WTC11 (cell line): ENCODE data around the gene PBX3. TPM values are rescaled to one million over a fixed set of nuclear protein-coding genes. Genes with fewer than 3 reads are reported as not detected.

Source experiments
- ATAC-seq: fragments of 200-7000 bp; cut with Tn5 transposase; 2 replicates; pipeline ENCODE4 v1.10.0; 2021; ENCODE audit warnings: mild to moderate bottlenecking, moderate library complexity
- CTCF ChIA-PET: fragments of 300-600 bp; sonication (Branson Sonifier 250); formaldehyde crosslinking; loops from one replicate; lab custom pipeline; 2021; ENCODE audit warnings: antibody characterized with exemption; lab: Charles Lee
- POLR2A ChIA-PET: fragments of 350-600 bp; sonication (Branson Sonifier 250); formaldehyde crosslinking; loops from one replicate; lab custom pipeline; 2021; ENCODE audit warnings: antibody characterized with exemption; lab: Charles Lee
- DNase-seq: peaks from one replicate; pipeline ENCODE4 v3.0.0; 2021; ENCODE audit warnings: low spot score
- H3K27ac Mint-ChIP-seq: 2 replicates; pipeline ENCODE4 v1.8.0; 2021; ENCODE audit warnings: mixed read lengths
- H3K27me3 Mint-ChIP-seq: 2 replicates; pipeline ENCODE4 v1.8.0; 2021; ENCODE audit warnings: low read depth, mild to moderate bottlenecking, moderate library complexity, mixed read lengths
- H3K36me3 Mint-ChIP-seq: 2 replicates; pipeline ENCODE4 v1.8.0; 2021; ENCODE audit warnings: mixed read lengths
- H3K4me1 Mint-ChIP-seq: 2 replicates; pipeline ENCODE4 v1.8.0; 2022; ENCODE audit warnings: mixed read lengths
- H3K4me3 Mint-ChIP-seq: 2 replicates; pipeline ENCODE4 v1.8.0; 2021; ENCODE audit warnings: mild to moderate bottlenecking, moderate library complexity, mixed read lengths
- H3K9me3 Mint-ChIP-seq: 2 replicates; pipeline ENCODE4 v1.8.0; 2021; ENCODE audit warnings: mixed read lengths
- NFATC4 ChIP-seq: fragments of 250-450 bp; sonication (Bioruptor Pico); IDR thresholded peaks from 2 replicates; pipeline ENCODE4 v1.9.0; 2021; ENCODE audit warnings: mild to moderate bottlenecking
- ZNF219 ChIP-seq: sonication (generic); formaldehyde crosslinking; IDR thresholded peaks from 2 replicates; pipeline ENCODE4 v1.8.0; 2023; ENCODE audit warnings: missing genetic modification reagents, mild to moderate bottlenecking, borderline replicate concordance
- ZNF416 ChIP-seq: fragments of 250-450 bp; sonication (Bioruptor Pico); IDR thresholded peaks from 2 replicates; pipeline ENCODE4 v1.9.0; 2021; ENCODE audit warnings: mild to moderate bottlenecking, inconsistent platforms
- ZNF671 ChIP-seq: fragments of 250-450 bp; sonication (Bioruptor Pico); IDR thresholded peaks from 2 replicates; pipeline ENCODE4 v1.8.0; 2021; ENCODE audit warnings: mild to moderate bottlenecking
- total RNA-seq: library from RNA; stranded (reverse); gene quantifications from 3 replicates; pipeline ENCODE4 v1.2.3, GENCODE V29; 2021
- TF ChIP-seq, protein P1 (sequence below): sonication (generic); formaldehyde crosslinking; IDR thresholded peaks from 2 replicates; pipeline ENCODE4 v1.8.1; 2022; ENCODE audit warnings: mild to moderate bottlenecking, missing genetic modification reagents, moderate library complexity, borderline replicate concordance
- TF ChIP-seq, protein P2 (sequence below): sonication (generic); formaldehyde crosslinking; IDR thresholded peaks from 2 replicates; pipeline ENCODE4 v1.8.0; 2023; ENCODE audit warnings: missing genetic modification reagents
- TF ChIP-seq, protein P3 (sequence below): fragments of 250-450 bp; sonication (Bioruptor Pico); IDR thresholded peaks from 2 replicates; pipeline ENCODE4 v1.9.0; 2021; ENCODE audit warnings: mild to moderate bottlenecking
- TF ChIP-seq, protein P4 (sequence below): sonication (generic); formaldehyde crosslinking; IDR thresholded peaks from 2 replicates; pipeline ENCODE4 v1.8.0; 2022; ENCODE audit warnings: mild to moderate bottlenecking, missing genetic modification reagents
- TF ChIP-seq, protein P5 (sequence below): sonication (generic); formaldehyde crosslinking; IDR thresholded peaks from 2 replicates; pipeline ENCODE4 v1.8.1; 2023; ENCODE audit warnings: mild to moderate bottlenecking, moderate library complexity, missing genetic modification reagents
- TF ChIP-seq, protein P6 (sequence below): sonication (generic); formaldehyde crosslinking; IDR thresholded peaks from 2 replicates; pipeline ENCODE4 v1.8.0; 2023; ENCODE audit warnings: missing genetic modification reagents, mild to moderate bottlenecking, borderline replicate concordance
- TF ChIP-seq, protein P7 (sequence below): sonication (generic); formaldehyde crosslinking; IDR thresholded peaks from 2 replicates; pipeline ENCODE4 v1.8.1; 2023; ENCODE audit warnings: mild to moderate bottlenecking, missing genetic modification reagents
- TF ChIP-seq, protein P8 (sequence below): fragments of 250-450 bp; sonication (Bioruptor Pico); IDR thresholded peaks from 2 replicates; pipeline ENCODE4 v1.9.0; 2021; ENCODE audit warnings: mild to moderate bottlenecking, borderline replicate concordance

Gene PBX3
- total RNA-seq, 1 experiment from 2014 or later, result 48.5 TPM

DNA sequence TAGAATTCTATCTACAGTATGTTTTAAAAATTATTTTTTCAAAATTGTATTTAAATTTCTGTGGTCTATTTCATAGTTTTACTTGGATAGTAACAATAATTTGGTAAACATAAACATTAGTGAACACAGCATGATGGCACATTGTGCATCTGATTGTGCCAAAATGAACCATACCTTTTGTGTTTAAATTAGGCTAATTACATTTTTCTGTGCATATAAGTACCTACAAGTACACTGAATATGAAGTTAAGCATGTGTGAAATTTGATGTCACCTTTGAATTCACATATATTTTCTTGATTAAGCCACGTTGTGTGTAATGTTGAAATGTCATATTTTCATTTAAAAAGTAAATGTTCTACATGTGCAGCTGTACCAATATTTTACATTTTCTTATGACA is 13.4 kb downstream of the PBX3 start:
- no peaks in the 10 kb centered on the region for H3K36me3 Mint-ChIP-seq
- TF ChIP-seq, protein P1, sequence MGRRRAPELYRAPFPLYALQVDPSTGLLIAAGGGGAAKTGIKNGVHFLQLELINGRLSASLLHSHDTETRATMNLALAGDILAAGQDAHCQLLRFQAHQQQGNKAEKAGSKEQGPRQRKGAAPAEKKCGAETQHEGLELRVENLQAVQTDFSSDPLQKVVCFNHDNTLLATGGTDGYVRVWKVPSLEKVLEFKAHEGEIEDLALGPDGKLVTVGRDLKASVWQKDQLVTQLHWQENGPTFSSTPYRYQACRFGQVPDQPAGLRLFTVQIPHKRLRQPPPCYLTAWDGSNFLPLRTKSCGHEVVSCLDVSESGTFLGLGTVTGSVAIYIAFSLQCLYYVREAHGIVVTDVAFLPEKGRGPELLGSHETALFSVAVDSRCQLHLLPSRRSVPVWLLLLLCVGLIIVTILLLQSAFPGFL (CRISPR knock-in tag), result no peak
- TF ChIP-seq, all 79 proteins: peak for 0
- DNase-seq (no peak), ATAC-seq (no peak)
- H3K4me3 Mint-ChIP-seq, result no peak overlapping the region
- peak overlapping the region; percentile 68 for H3K27ac Mint-ChIP-seq
- POLR2A ChIA-PET, result no interaction called here
- CTCF ChIA-PET, result no interaction called here
- H3K4me1 Mint-ChIP-seq, result peaks cover 86% of the 10 kb centered on the region
- no peaks in the 10 kb centered on the region for H3K9me3 Mint-ChIP-seq
- H3K27me3 Mint-ChIP-seq, result no peaks in the 10 kb centered on the region

DNA sequence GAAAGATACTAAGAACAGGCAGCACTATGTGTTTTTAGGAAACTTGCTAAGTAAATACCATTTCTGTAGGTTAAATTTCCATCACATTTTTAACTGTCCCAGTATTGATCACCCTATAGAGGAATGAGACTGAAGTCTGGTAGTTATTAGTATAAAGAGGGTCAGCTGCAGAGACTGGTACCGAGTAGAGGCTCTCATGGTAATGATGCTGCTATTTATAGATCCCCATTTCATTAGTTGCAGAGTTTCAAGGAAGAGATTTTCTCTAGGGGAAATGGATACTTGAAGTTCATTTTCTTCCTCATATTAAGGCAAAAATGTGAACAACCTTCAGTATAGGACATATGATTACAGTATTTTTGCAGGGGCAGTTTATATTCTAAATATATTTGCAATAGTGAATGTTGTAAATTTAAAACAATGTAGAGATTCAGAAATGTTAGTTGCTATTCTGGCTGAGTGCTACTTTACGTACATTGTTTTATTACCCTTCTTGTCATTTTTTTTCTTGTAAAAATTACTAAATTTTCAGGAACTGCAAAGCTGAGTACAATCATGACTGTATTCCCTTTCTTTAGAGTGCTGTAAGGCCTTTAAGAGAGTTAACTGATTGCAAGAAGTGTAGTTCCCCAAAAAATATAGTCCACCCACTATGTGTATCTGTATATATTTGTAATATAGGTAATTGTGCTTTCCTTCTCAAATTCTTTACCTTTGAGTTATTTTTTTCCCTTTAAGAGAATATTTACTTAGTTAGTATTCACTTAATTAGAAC is 14.7 kb downstream of the PBX3 start:
- H3K9me3 Mint-ChIP-seq, result no peaks in the 10 kb centered on the region
- no peak for DNase-seq
- no peaks in the 10 kb centered on the region for H3K27me3 Mint-ChIP-seq
- H3K4me3 Mint-ChIP-seq, result no peak overlapping the region
- H3K27ac Mint-ChIP-seq, result peak overlapping the region; percentile 41; the same call in 1 of the 2 replicates
- no peaks in the 10 kb centered on the region for H3K36me3 Mint-ChIP-seq
- H3K4me1 Mint-ChIP-seq, result peaks cover 72% of the 10 kb centered on the region
- ChIA-PET CTCF (no interaction called here), POLR2A (interaction anchor here (0.7 kb wide), 1 partner anchor 880 kb away, joined by 3 read pairs; no protein-coding TSS in a partner anchor)
- no peak for ATAC-seq
- TF ChIP-seq ZNF671 (CRISPR knock-in tag) (no peak), NFATC4 (CRISPR knock-in tag) (no peak), ZNF219 (CRISPR knock-in tag) (no peak), ZNF416 (CRISPR knock-in tag) (no peak)
- TF ChIP-seq, protein P2, sequence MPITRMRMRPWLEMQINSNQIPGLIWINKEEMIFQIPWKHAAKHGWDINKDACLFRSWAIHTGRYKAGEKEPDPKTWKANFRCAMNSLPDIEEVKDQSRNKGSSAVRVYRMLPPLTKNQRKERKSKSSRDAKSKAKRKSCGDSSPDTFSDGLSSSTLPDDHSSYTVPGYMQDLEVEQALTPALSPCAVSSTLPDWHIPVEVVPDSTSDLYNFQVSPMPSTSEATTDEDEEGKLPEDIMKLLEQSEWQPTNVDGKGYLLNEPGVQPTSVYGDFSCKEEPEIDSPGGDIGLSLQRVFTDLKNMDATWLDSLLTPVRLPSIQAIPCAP, result no peak
- TF ChIP-seq, protein P3, sequence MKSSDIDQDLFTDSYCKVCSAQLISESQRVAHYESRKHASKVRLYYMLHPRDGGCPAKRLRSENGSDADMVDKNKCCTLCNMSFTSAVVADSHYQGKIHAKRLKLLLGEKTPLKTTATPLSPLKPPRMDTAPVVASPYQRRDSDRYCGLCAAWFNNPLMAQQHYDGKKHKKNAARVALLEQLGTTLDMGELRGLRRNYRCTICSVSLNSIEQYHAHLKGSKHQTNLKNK (CRISPR knock-in tag), result no peak
- TF ChIP-seq, protein P1 (CRISPR knock-in tag), result no peak
- TF ChIP-seq, protein P4, sequence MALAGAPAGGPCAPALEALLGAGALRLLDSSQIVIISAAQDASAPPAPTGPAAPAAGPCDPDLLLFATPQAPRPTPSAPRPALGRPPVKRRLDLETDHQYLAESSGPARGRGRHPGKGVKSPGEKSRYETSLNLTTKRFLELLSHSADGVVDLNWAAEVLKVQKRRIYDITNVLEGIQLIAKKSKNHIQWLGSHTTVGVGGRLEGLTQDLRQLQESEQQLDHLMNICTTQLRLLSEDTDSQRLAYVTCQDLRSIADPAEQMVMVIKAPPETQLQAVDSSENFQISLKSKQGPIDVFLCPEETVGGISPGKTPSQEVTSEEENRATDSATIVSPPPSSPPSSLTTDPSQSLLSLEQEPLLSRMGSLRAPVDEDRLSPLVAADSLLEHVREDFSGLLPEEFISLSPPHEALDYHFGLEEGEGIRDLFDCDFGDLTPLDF (CRISPR knock-in tag), result no peak
- TF ChIP-seq, protein P5, sequence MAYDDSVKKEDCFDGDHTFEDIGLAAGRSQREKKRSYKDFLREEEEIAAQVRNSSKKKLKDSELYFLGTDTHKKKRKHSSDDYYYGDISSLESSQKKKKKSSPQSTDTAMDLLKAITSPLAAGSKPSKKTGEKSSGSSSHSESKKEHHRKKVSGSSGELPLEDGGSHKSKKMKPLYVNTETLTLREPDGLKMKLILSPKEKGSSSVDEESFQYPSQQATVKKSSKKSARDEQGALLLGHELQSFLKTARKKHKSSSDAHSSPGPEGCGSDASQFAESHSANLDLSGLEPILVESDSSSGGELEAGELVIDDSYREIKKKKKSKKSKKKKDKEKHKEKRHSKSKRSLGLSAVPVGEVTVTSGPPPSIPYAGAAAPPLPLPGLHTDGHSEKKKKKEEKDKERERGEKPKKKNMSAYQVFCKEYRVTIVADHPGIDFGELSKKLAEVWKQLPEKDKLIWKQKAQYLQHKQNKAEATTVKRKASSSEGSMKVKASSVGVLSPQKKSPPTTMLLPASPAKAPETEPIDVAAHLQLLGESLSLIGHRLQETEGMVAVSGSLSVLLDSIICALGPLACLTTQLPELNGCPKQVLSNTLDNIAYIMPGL (CRISPR knock-in tag), result no peak
- TF ChIP-seq, protein P6, sequence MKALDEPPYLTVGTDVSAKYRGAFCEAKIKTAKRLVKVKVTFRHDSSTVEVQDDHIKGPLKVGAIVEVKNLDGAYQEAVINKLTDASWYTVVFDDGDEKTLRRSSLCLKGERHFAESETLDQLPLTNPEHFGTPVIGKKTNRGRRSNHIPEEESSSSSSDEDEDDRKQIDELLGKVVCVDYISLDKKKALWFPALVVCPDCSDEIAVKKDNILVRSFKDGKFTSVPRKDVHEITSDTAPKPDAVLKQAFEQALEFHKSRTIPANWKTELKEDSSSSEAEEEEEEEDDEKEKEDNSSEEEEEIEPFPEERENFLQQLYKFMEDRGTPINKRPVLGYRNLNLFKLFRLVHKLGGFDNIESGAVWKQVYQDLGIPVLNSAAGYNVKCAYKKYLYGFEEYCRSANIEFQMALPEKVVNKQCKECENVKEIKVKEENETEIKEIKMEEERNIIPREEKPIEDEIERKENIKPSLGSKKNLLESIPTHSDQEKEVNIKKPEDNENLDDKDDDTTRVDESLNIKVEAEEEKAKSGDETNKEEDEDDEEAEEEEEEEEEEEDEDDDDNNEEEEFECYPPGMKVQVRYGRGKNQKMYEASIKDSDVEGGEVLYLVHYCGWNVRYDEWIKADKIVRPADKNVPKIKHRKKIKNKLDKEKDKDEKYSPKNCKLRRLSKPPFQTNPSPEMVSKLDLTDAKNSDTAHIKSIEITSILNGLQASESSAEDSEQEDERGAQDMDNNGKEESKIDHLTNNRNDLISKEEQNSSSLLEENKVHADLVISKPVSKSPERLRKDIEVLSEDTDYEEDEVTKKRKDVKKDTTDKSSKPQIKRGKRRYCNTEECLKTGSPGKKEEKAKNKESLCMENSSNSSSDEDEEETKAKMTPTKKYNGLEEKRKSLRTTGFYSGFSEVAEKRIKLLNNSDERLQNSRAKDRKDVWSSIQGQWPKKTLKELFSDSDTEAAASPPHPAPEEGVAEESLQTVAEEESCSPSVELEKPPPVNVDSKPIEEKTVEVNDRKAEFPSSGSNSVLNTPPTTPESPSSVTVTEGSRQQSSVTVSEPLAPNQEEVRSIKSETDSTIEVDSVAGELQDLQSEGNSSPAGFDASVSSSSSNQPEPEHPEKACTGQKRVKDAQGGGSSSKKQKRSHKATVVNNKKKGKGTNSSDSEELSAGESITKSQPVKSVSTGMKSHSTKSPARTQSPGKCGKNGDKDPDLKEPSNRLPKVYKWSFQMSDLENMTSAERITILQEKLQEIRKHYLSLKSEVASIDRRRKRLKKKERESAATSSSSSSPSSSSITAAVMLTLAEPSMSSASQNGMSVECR, result no peak
- TF ChIP-seq, protein P7, sequence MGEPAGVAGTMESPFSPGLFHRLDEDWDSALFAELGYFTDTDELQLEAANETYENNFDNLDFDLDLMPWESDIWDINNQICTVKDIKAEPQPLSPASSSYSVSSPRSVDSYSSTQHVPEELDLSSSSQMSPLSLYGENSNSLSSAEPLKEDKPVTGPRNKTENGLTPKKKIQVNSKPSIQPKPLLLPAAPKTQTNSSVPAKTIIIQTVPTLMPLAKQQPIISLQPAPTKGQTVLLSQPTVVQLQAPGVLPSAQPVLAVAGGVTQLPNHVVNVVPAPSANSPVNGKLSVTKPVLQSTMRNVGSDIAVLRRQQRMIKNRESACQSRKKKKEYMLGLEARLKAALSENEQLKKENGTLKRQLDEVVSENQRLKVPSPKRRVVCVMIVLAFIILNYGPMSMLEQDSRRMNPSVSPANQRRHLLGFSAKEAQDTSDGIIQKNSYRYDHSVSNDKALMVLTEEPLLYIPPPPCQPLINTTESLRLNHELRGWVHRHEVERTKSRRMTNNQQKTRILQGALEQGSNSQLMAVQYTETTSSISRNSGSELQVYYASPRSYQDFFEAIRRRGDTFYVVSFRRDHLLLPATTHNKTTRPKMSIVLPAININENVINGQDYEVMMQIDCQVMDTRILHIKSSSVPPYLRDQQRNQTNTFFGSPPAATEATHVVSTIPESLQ (CRISPR knock-in tag), result no peak
- TF ChIP-seq, protein P8, sequence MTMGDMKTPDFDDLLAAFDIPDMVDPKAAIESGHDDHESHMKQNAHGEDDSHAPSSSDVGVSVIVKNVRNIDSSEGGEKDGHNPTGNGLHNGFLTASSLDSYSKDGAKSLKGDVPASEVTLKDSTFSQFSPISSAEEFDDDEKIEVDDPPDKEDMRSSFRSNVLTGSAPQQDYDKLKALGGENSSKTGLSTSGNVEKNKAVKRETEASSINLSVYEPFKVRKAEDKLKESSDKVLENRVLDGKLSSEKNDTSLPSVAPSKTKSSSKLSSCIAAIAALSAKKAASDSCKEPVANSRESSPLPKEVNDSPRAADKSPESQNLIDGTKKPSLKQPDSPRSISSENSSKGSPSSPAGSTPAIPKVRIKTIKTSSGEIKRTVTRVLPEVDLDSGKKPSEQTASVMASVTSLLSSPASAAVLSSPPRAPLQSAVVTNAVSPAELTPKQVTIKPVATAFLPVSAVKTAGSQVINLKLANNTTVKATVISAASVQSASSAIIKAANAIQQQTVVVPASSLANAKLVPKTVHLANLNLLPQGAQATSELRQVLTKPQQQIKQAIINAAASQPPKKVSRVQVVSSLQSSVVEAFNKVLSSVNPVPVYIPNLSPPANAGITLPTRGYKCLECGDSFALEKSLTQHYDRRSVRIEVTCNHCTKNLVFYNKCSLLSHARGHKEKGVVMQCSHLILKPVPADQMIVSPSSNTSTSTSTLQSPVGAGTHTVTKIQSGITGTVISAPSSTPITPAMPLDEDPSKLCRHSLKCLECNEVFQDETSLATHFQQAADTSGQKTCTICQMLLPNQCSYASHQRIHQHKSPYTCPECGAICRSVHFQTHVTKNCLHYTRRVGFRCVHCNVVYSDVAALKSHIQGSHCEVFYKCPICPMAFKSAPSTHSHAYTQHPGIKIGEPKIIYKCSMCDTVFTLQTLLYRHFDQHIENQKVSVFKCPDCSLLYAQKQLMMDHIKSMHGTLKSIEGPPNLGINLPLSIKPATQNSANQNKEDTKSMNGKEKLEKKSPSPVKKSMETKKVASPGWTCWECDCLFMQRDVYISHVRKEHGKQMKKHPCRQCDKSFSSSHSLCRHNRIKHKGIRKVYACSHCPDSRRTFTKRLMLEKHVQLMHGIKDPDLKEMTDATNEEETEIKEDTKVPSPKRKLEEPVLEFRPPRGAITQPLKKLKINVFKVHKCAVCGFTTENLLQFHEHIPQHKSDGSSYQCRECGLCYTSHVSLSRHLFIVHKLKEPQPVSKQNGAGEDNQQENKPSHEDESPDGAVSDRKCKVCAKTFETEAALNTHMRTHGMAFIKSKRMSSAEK (CRISPR knock-in tag), result no peak
